Breast epithelium (tissue), 3 donors: ENCODE measurements around the gene KCNJ3.

ENCODE experiments used
- CTCF ChIP-seq, 3 donors: fragments of 450-650 bp; IDR thresholded peaks; one replicate each; pipeline ENCODE4 v1.5.1; 2016 to 2017; ENCODE audit warnings: antibody characterized with exemption in 3 of 3, mild to moderate bottlenecking in 3 of 3, moderate library complexity in 3 of 3
- POLR2A ChIP-seq: fragments of 450-650 bp; IDR thresholded peaks from one replicate; pipeline ENCODE4 v1.6.1; 2016; ENCODE audit warnings: antibody characterized with exemption, mild to moderate bottlenecking, moderate library complexity
- POLR2AphosphoS5 ChIP-seq, 3 donors: sonication (generic); formaldehyde crosslinking; IDR thresholded peaks; one replicate each; pipeline ENCODE4 v1.6.1; 2017; ENCODE audit warnings: antibody characterized with exemption in 3 of 3

GRCh38 chr2:154710685-154711084, 12.2 kb downstream of the KCNJ3 start:
- no peak for TF ChIP-seq CTCF (IDR thresholded peaks at IDR 0.05)
- TF ChIP-seq POLR2A, result no peak
- TF ChIP-seq POLR2AphosphoS5 (IDR thresholded peaks at IDR 0.05), result no peak
